Left renal cortex interstitium (tissue), 4 donors: Measurements from ENCODE around the gene PTGS1. TPM values are rescaled to one million over a fixed set of nuclear protein-coding genes. Genes with fewer than 3 reads are reported as not detected.

Experiments
- polyA plus RNA-seq, 4 donors: library from polyadenylated mRNA; unstranded; fragments of 120-200 nt; gene quantifications; one replicate each; pipeline ENCODE4 v1.2.1, GENCODE V29; 2013; ENCODE audit not compliant: insufficient read length in 4 of 4

Gene PTGS1
- polyA plus RNA-seq, 4 donors = 5.2 to 7.2 (median 5.6) TPM

Other genes with a start within 250 kb of the PTGS1 start
- gene NDUFA8, start 211.2 kb upstream of the PTGS1 start, polyA plus RNA-seq = 10 to 100 TPM; 74.3 to 93.0 (median 80.6) TPM
- 1 to 10 TPM; 2.3 to 2.6 (median 2.3) TPM for gene MORN5, start 211.1 kb upstream of the PTGS1 start, polyA plus RNA-seq
- gene LHX6, start 142.1 kb upstream of the PTGS1 start, polyA plus RNA-seq = 1 to 10 TPM; 3.6 to 5.2 (median 4.2) TPM
- 10 to 100 TPM; 32.4 to 40.3 (median 35.9) TPM for gene RBM18, start 106.2 kb upstream of the PTGS1 start, polyA plus RNA-seq
- 10 to 100 TPM; 36.6 to 47.0 (median 44.4) TPM for gene MRRF, start 106.1 kb upstream of the PTGS1 start, polyA plus RNA-seq
- not detected for gene OR1J1, start 106.9 kb downstream of the PTGS1 start, polyA plus RNA-seq
- gene OR1J2, start 139.8 kb downstream of the PTGS1 start, polyA plus RNA-seq = not detected
- gene OR1J4, start 148.1 kb downstream of the PTGS1 start, polyA plus RNA-seq = not detected
- gene OR1N1, start 156.3 kb downstream of the PTGS1 start, polyA plus RNA-seq = not detected
- not detected for gene OR1N2, start 182.1 kb downstream of the PTGS1 start, polyA plus RNA-seq
- under 1 TPM; 0.08 to 0.22 (median 0.15) TPM for gene OR1L8, start 212.4 kb downstream of the PTGS1 start, polyA plus RNA-seq
- gene OR1Q1, start 243.7 kb downstream of the PTGS1 start, polyA plus RNA-seq = not detected